CD14-positive monocyte (primary cell): ENCODE measurements around the gene DPP10. TPM values are rescaled to one million over a fixed set of nuclear protein-coding genes. Genes with fewer than 3 reads are reported as not detected.
"Not testable (repeated sequence)": the region's sequence is repeated elsewhere in the genome, so short reads cannot be mapped to it uniquely, and the experiment has no call there.

ENCODE experiments used
- DNase-seq, 3 donors: peaks; one replicate each; pipeline ENCODE4 v3.0.0-alpha.2; 2011 to 2022
- H2AFZ ChIP-seq: 2 replicates; pipeline ENCODE4 v1.6.0; 2012; ENCODE audit warnings: mild to moderate bottlenecking, low read depth, low read length, inconsistent platforms; ENCODE audit not compliant: insufficient read depth, poor library complexity, severe bottlenecking
- H3K27ac ChIP-seq, 2 donors: 1 replicate in 1 of 2; 2 replicates in 1 of 2; pipeline ENCODE4 v1.5.1; 2012 to 2013; ENCODE audit warnings: low read length in 2 of 2, control low read depth in 1 of 2, inconsistent platforms in 1 of 2, low read depth in 1 of 2, mild to moderate bottlenecking in 1 of 2
- H3K27me3 ChIP-seq, 2 donors: one replicate each; pipeline versions ENCODE4 v1.6.0 to v1.6.1; 2011 to 2013; ENCODE audit warnings: low read length in 2 of 2; ENCODE audit not compliant: control insufficient read depth in 2 of 2, insufficient read depth in 2 of 2
- H3K36me3 ChIP-seq, 2 donors: replicated peaks in 1 of 2; 1 replicate in 1 of 2; 2 replicates in 1 of 2; pipeline versions ENCODE4 v1.5.1 to v1.6.1; 2012 to 2013; ENCODE audit warnings: low read length in 2 of 2, control low read depth in 1 of 2, inconsistent platforms in 1 of 2, mild to moderate bottlenecking in 1 of 2; ENCODE audit not compliant: insufficient read depth in 2 of 2, control insufficient read depth in 1 of 2
- H3K4me1 ChIP-seq, 2 donors: 1 replicate in 1 of 2; 2 replicates in 1 of 2; pipeline versions ENCODE4 v1.5.1 to v1.6.1; 2012 to 2013; ENCODE audit warnings: low read length in 2 of 2, control low read depth in 1 of 2, inconsistent platforms in 1 of 2, mild to moderate bottlenecking in 1 of 2, moderate library complexity in 1 of 2; ENCODE audit not compliant: insufficient read depth in 2 of 2, control insufficient read depth in 1 of 2
- H3K4me2 ChIP-seq: replicated peaks from 2 replicates; pipeline ENCODE3; 2012; ENCODE audit warnings: low read length, moderate library complexity, mild to moderate bottlenecking; ENCODE audit not compliant: poor library complexity, severe bottlenecking; ENCODE audit errors: extremely low read depth
- H3K4me3 ChIP-seq, 3 experiments: fragments of 200-600 bp in 1 of 3; sonication (generic) in 1 of 3; replicated peaks in 1 of 3; 1 replicate in 2 of 3; 2 replicates in 1 of 3; pipeline ENCODE4 v1.5.1; 2011 to 2013; ENCODE audit warnings: low read length in 3 of 3, mild to moderate bottlenecking in 3 of 3, control low read depth in 2 of 3, low read depth in 2 of 3, inconsistent platforms in 1 of 3, moderate library complexity in 1 of 3
- H3K79me2 ChIP-seq: 2 replicates; pipeline ENCODE4 v1.6.0; 2012; ENCODE audit warnings: mild to moderate bottlenecking, control low read depth, inconsistent platforms, low read length, moderate library complexity; ENCODE audit not compliant: insufficient read depth
- H3K9ac ChIP-seq: 2 replicates; pipeline ENCODE4 v1.6.0; 2017; ENCODE audit warnings: low read length, mild to moderate bottlenecking; ENCODE audit not compliant: insufficient read depth, poor library complexity, severe bottlenecking
- H3K9me3 ChIP-seq, 2 donors: replicated peaks in 1 of 2; 1 replicate in 1 of 2; 2 replicates in 1 of 2; pipeline versions ENCODE4 v1.5.1 to v1.6.1; 2012 to 2013; ENCODE audit warnings: low read length in 2 of 2, control low read depth in 1 of 2; ENCODE audit not compliant: control insufficient read depth in 1 of 2, insufficient read depth in 1 of 2
- H4K20me1 ChIP-seq: 2 replicates; pipeline ENCODE4 v1.6.0; 2012; ENCODE audit warnings: mild to moderate bottlenecking, low read length, control low read depth, moderate library complexity; ENCODE audit not compliant: insufficient read depth
- H3K27ac Mint-ChIP-seq, 7 donors: one replicate each; pipeline ENCODE4 v1.8.0; 2020; ENCODE audit warnings: mild to moderate bottlenecking in 7 of 7, mixed read lengths in 7 of 7, moderate library complexity in 6 of 7, inconsistent platforms in 2 of 7
- H3K27me3 Mint-ChIP-seq, 3 donors: one replicate each; pipeline ENCODE4 v1.8.0; 2021 to 2022; ENCODE audit warnings: low read depth in 3 of 3, mild to moderate bottlenecking in 3 of 3, mixed read lengths in 3 of 3, moderate library complexity in 3 of 3, inconsistent platforms in 1 of 3
- H3K36me3 Mint-ChIP-seq, 2 donors: one replicate each; pipeline ENCODE4 v1.8.0; 2020; ENCODE audit warnings: mixed read lengths in 2 of 2, inconsistent platforms in 1 of 2, mild to moderate bottlenecking in 1 of 2
- H3K4me1 Mint-ChIP-seq: one replicate; pipeline ENCODE4 v1.8.0; 2020; ENCODE audit warnings: mild to moderate bottlenecking, mixed read lengths
- H3K4me3 Mint-ChIP-seq, 2 donors: one replicate each; pipeline ENCODE4 v1.8.0; 2020; ENCODE audit warnings: mild to moderate bottlenecking in 2 of 2, mixed read lengths in 2 of 2, moderate library complexity in 1 of 2
- H3K9me3 Mint-ChIP-seq, 7 donors: one replicate each; pipeline ENCODE4 v1.8.0; 2020 to 2022; ENCODE audit warnings: mixed read lengths in 7 of 7, mild to moderate bottlenecking in 6 of 7, moderate library complexity in 6 of 7, inconsistent platforms in 2 of 7
- WGBS: methylation state at CpG from one replicate; pipeline ENCODE4 v1.1.5; 2013; ENCODE audit warnings: missing lambda C conversion rate; ENCODE audit not compliant: insufficient coverage; 5-methylcytosine and 5-hydroxymethylcytosine counted together
- intact Hi-C, 2 donors: fragments of 100-400 bp; cut with micrococcal nuclease; formaldehyde crosslinking; loops; one replicate each; pipeline versions ENCODE4 v1.15.0 to v1.15.1; 2023
- polyA plus RNA-seq, 3 donors: library from polyadenylated mRNA; depleted of rRNA in 1 of 3; unstranded in 2 of 3; stranded (reverse) in 1 of 3; fragments of 300-500 nt in 2 of 3; fragments of >200 nt in 1 of 3; fragmentation: Illumina TruSeq in 2 of 3; gene quantifications; 1 replicate in 2 of 3; 2 replicates in 1 of 3; pipeline ENCODE4 v1.2.3, GENCODE V29; 2012 to 2021
- TF ChIP-seq, protein P1 (sequence below): fragments of 200-600 bp; IDR thresholded peaks from one replicate; pipeline ENCODE4 v1.8.0; 2022; ENCODE audit warnings: antibody characterized with exemption, mild to moderate bottlenecking

The DPP10 gene
- polyA plus RNA-seq, 3 donors = not detected

DNA sequence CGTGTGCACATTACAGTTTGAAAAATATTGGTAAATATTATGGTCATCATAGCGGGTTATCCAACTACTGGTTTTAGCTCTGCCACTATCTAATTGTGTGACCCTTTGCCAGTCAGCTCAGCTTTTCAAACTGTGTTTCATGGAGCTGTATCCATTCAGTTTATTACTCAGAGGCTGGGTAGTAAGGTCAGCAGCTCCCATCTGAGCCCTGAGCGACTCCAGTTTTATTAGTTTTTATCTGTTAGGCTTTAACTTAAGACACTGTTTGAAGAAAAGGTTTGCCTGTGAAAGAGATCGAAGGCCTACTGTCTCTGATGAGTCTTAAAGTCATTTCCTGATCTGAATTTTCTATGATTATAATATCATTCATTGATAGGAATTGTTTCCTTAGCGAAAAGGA, 76.3 kb downstream of the DPP10 start:
- Mint-ChIP-seq H3K4me1 (no peaks in the 10 kb centered on the region), H3K27ac (no peak overlapping the region), H3K36me3 (no peaks in the 10 kb centered on the region), H3K9me3 (peaks cover 0 to 6% (median 3%) of the 10 kb centered on the region in 7 donors), H3K27me3 (peaks cover 0 to 1% (median 0%) of the 10 kb centered on the region in 3 donors), H3K4me3 (no peak overlapping the region)
- H3K4me2 ChIP-seq = no peak overlapping the region
- H3K27me3 ChIP-seq = no peaks in the 10 kb centered on the region
- H4K20me1 ChIP-seq = no peaks in the 10 kb centered on the region
- no CpG with 5 or more reads among the region's 5 CpGs for WGBS
- no peaks in the 10 kb centered on the region for H3K9me3 ChIP-seq
- H3K4me3 ChIP-seq = no peak overlapping the region
- no peaks in the 10 kb centered on the region for H3K4me1 ChIP-seq
- no peaks in the 10 kb centered on the region for H3K79me2 ChIP-seq
- intact Hi-C loops = no loop called here
- no peak for DNase-seq
- H3K9ac ChIP-seq = no peak overlapping the region
- no peaks in the 10 kb centered on the region for H3K36me3 ChIP-seq
- TF ChIP-seq, protein P1, sequence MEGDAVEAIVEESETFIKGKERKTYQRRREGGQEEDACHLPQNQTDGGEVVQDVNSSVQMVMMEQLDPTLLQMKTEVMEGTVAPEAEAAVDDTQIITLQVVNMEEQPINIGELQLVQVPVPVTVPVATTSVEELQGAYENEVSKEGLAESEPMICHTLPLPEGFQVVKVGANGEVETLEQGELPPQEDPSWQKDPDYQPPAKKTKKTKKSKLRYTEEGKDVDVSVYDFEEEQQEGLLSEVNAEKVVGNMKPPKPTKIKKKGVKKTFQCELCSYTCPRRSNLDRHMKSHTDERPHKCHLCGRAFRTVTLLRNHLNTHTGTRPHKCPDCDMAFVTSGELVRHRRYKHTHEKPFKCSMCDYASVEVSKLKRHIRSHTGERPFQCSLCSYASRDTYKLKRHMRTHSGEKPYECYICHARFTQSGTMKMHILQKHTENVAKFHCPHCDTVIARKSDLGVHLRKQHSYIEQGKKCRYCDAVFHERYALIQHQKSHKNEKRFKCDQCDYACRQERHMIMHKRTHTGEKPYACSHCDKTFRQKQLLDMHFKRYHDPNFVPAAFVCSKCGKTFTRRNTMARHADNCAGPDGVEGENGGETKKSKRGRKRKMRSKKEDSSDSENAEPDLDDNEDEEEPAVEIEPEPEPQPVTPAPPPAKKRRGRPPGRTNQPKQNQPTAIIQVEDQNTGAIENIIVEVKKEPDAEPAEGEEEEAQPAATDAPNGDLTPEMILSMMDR = no peak
- H2AFZ ChIP-seq = no peak overlapping the region
- H3K27ac ChIP-seq = no peak overlapping the region

DNA sequence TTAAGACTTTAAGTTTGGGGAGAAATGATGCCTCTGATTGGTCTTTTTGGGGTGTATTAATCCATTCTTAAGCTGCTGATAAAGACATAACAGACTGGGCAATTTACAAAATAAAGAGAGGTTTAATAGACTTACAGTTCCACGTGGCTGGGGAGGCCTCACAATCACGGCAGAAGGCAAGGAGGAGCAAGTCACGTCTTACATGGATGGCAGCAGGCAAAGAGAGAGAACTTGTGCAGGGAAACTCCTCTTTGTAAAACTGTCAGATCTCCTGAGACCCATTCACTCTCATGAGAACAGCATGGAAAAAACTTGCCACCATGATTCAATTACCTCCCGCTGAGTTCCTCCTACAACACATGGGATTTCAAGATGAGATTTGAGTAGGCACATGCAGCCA, 80.2 kb downstream of the DPP10 start:
- H3K79me2 ChIP-seq, H3K9me3 Mint-ChIP-seq, H3K4me3 Mint-ChIP-seq, H3K4me1 Mint-ChIP-seq, H3K9me3 ChIP-seq, H4K20me1 ChIP-seq, H3K27ac ChIP-seq, H2AFZ ChIP-seq, intact Hi-C loops, DNase-seq, H3K9ac ChIP-seq, H3K4me2 ChIP-seq, H3K36me3 Mint-ChIP-seq, H3K27me3 Mint-ChIP-seq, H3K4me3 ChIP-seq, H3K27me3 ChIP-seq, H3K27ac Mint-ChIP-seq, H3K4me1 ChIP-seq, H3K36me3 ChIP-seq: not testable (repeated sequence)
- 85% methylated on average over 3 of the region's 4 CpGs for WGBS
